D721Med (cell line): ENCODE data around the gene CDK5.
A peak's percentile ranks its signal among the peaks of the same experiment; 100 is the strongest.

Experiments
- DNase-seq: peaks from one replicate; pipeline ENCODE4 v3.0.0; 2011; ENCODE audit warnings: low spot score; ENCODE audit not compliant: insufficient read length
- FAIRE-seq: peaks from 2 replicates; lab custom pipeline; 2011; peaks lifted over from hg19 to GRCh38; lab: Jason Lieb, UNC
- TF ChIP-seq, protein P1 (sequence below): IDR thresholded peaks from 2 replicates; pipeline ENCODE4 v1.5.1; 2012; ENCODE audit warnings: mild to moderate bottlenecking, control low read depth; ENCODE audit not compliant: insufficient read depth; ENCODE audit errors: missing control alignments

The CDK5 gene

DNA sequence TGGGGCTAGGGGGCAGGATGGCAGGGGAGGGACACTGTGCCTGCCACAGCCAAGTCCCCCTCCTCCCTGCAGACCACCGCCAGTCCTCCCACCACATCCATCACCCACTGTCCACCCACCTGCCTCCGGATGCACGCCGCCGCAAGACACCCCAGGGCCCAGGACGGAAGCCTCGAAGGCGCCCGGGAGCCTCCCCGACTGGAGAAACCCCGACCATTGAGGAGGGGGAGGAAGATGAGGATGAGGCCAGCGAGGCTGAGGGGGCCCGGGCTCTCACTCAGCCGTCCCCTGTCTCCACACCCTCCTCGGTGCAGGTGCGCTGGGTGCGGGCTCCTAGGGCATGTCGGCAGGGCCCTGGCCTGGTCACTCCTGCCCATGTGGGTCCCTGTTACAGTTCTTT, 6.8 kb upstream of the CDK5 start:
- FAIRE-seq (no peak), DNase-seq (no peak)

GRCh38 chr7:151063212-151063561, 5.5 kb upstream of the CDK5 start:
- TF ChIP-seq, protein P1, sequence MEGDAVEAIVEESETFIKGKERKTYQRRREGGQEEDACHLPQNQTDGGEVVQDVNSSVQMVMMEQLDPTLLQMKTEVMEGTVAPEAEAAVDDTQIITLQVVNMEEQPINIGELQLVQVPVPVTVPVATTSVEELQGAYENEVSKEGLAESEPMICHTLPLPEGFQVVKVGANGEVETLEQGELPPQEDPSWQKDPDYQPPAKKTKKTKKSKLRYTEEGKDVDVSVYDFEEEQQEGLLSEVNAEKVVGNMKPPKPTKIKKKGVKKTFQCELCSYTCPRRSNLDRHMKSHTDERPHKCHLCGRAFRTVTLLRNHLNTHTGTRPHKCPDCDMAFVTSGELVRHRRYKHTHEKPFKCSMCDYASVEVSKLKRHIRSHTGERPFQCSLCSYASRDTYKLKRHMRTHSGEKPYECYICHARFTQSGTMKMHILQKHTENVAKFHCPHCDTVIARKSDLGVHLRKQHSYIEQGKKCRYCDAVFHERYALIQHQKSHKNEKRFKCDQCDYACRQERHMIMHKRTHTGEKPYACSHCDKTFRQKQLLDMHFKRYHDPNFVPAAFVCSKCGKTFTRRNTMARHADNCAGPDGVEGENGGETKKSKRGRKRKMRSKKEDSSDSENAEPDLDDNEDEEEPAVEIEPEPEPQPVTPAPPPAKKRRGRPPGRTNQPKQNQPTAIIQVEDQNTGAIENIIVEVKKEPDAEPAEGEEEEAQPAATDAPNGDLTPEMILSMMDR, result no peak
- no peak for DNase-seq
- no peak for FAIRE-seq

More for the DNA sequence above, 6.8 kb upstream of the CDK5 start:
- TF ChIP-seq, protein P1, result no peak

- peak; percentile 99 for DNase-seq
- FAIRE-seq, result no peak
- TF ChIP-seq, protein P1, result no peak
Observed at GRCh38 chr7:151062399-151063211, 4.9 kb upstream of the CDK5 start.

GRCh38 chr7:151062111-151062398, 4.4 kb upstream of the CDK5 start:
- FAIRE-seq (no peak), DNase-seq (no peak)
- TF ChIP-seq, protein P1, result no peak

DNA sequence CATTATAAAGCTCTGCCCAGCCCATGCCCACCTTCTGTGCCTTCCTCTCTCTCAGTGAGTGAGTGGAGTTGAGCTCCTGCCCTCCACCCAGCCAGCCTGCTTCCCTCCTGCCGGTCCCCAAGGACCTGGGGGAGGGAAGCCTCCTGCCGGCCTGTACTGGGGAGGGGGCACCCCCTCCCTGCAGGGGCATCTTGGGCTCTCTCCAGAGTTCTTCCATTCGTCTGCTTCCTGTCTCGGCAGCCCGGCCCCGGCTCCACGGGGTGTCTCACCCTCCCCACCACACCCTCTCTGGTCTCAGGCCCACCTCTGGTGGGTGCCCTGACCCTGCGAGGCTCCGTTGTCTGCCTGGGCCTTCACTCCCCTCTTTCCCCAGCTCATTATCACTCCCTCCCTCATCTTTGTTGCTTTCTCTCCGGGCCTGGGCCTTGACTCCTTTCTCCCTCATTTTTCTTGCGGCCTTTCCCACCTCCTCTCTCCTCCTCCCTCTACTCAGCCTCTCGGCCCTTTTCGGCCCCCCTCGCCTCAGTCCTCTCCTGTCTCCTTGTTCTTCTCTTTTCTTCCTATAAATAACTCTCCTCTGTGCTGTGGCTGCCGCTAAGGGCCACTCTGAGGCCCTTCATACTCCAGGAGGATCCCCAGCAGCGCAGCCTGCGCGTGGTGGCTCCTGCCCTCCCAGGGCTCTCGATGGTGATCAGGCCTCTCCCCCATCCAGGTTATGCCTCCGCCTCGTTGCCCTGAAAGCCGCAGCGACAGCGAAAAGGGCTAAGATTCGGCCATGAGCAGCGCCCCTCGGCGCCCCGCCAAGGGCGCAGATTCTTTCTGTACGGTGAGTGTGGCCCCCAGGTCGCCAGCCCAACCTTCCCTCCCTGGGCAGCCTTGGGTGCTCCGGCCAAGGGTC, 3.8 kb upstream of the CDK5 start:
- FAIRE-seq, result no peak
- TF ChIP-seq, protein P1, result no peak
- no peak for DNase-seq

- TF ChIP-seq, protein P1, result peak; percentile 30
- FAIRE-seq (no peak), DNase-seq (no peak)
Observed at GRCh38 chr7:151060416-151061212, 2.9 kb upstream of the CDK5 start.
